Astrocyte (in vitro differentiated cells and primary cell): ENCODE data around the gene GNL3. TPM values are rescaled to one million over a fixed set of nuclear protein-coding genes. Genes with fewer than 3 reads are reported as not detected.
"Not testable (repeated sequence)": the region's sequence is repeated elsewhere in the genome, so short reads cannot be mapped to it uniquely, and the experiment has no call there.

Experiments used
- DNase-seq: peaks from one replicate; pipeline ENCODE4 v3.0.0-alpha.2; 2010; ENCODE audit warnings: low read depth
- FAIRE-seq: peaks from 2 replicates; lab custom pipeline; 2011; peaks lifted over from hg19 to GRCh38; lab: Jason Lieb, UNC
- H2AFZ ChIP-seq: 2 replicates; pipeline ENCODE4 v1.6.0; 2012; ENCODE audit warnings: low read depth, low read length, inconsistent platforms
- H3K27ac ChIP-seq: 2 replicates; pipeline ENCODE4 v1.5.1; 2011; ENCODE audit warnings: low read depth, low read length, inconsistent platforms
- H3K27me3 ChIP-seq: 2 replicates; pipeline ENCODE4 v1.6.0; 2011; ENCODE audit warnings: low read length, inconsistent platforms; ENCODE audit not compliant: insufficient read depth
- H3K36me3 ChIP-seq: 2 replicates; pipeline ENCODE4 v1.5.1; 2011; ENCODE audit warnings: low read length, inconsistent platforms; ENCODE audit not compliant: insufficient read depth
- H3K4me1 ChIP-seq: 2 replicates; pipeline ENCODE4 v1.5.1; 2011; ENCODE audit warnings: low read length, inconsistent platforms; ENCODE audit not compliant: insufficient read depth
- H3K4me2 ChIP-seq: 2 replicates; pipeline ENCODE4 v1.6.0; 2012; ENCODE audit warnings: low read length, inconsistent platforms
- H3K4me3 ChIP-seq: 2 replicates; pipeline ENCODE4 v1.5.1; 2011; ENCODE audit warnings: low read depth, mild to moderate bottlenecking, low read length, inconsistent platforms; ENCODE audit not compliant: insufficient read depth
- H3K79me2 ChIP-seq: 2 replicates; pipeline ENCODE4 v1.6.0; 2012; ENCODE audit warnings: mild to moderate bottlenecking, low read length, inconsistent platforms; ENCODE audit not compliant: insufficient read depth
- H3K9ac ChIP-seq: 2 replicates; pipeline ENCODE4 v1.6.0; 2012; ENCODE audit warnings: mild to moderate bottlenecking, low read length, inconsistent platforms
- H3K9me3 ChIP-seq: 2 replicates; pipeline ENCODE4 v1.5.1; 2012; ENCODE audit warnings: low read depth, mild to moderate bottlenecking, low read length, inconsistent platforms; ENCODE audit not compliant: insufficient read depth
- H4K20me1 ChIP-seq: 2 replicates; pipeline ENCODE4 v1.6.0; 2012; ENCODE audit warnings: low read length, inconsistent platforms; ENCODE audit not compliant: insufficient read depth
- H3K27ac Mint-ChIP-seq: one replicate; pipeline ENCODE4 v1.8.0; 2021; ENCODE audit warnings: mild to moderate bottlenecking, mixed read lengths; ENCODE audit not compliant: unreplicated experiment
- H3K27me3 Mint-ChIP-seq: one replicate; pipeline ENCODE4 v1.8.0; 2021; ENCODE audit warnings: low read depth, mixed read lengths; ENCODE audit not compliant: unreplicated experiment
- H3K36me3 Mint-ChIP-seq: one replicate; pipeline ENCODE4 v1.8.0; 2021; ENCODE audit warnings: low read depth, mixed read lengths; ENCODE audit not compliant: unreplicated experiment
- H3K4me1 Mint-ChIP-seq: one replicate; pipeline ENCODE4 v1.8.0; 2021; ENCODE audit warnings: low read depth, mixed read lengths; ENCODE audit not compliant: unreplicated experiment
- H3K4me3 Mint-ChIP-seq: one replicate; pipeline ENCODE4 v1.8.0; 2021; ENCODE audit warnings: mild to moderate bottlenecking, moderate library complexity, mixed read lengths; ENCODE audit not compliant: unreplicated experiment
- H3K9me3 Mint-ChIP-seq: one replicate; pipeline ENCODE4 v1.8.0; 2021; ENCODE audit warnings: mild to moderate bottlenecking, mixed read lengths; ENCODE audit not compliant: unreplicated experiment
- EZH2 ChIP-seq: IDR thresholded peaks from 2 replicates; pipeline ENCODE4 v1.6.1; 2012; ENCODE audit warnings: mild to moderate bottlenecking, low read length, inconsistent platforms; ENCODE audit not compliant: insufficient read depth
- total RNA-seq: library from RNA; stranded (reverse); gene quantifications from 2 replicates; pipeline ENCODE4 v1.2.1, GENCODE V29; 2021
- TF ChIP-seq, protein P1 (sequence below): IDR thresholded peaks from 2 replicates; pipeline ENCODE4 v1.5.1; 2011; ENCODE audit warnings: low read depth, mild to moderate bottlenecking, inconsistent platforms, low read length, moderate library complexity; ENCODE audit not compliant: insufficient read depth

The GNL3 gene
- total RNA-seq, 1 donor from 2014 or later, result 93.7 TPM

DNA sequence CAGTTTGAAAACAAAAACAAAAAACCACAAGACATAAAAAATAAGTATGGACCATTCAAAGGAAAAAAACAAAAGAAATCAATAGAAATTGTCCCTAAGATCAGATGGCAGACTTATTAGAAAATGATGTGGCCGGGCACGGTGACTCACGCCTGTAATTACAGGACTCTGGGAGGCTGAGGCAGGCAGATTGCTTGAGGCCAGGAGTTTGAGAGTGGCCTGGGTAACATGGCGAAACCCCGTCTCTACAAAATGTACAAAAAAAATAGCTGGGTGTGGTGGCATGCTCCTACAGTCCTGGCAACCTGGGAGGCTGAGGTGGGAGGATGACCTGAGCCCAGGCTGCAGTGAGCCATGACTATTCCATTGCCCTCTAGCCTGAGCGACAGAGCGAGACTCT is 36.7 kb downstream of the GNL3 start:
- Histone ChIP-seq H3K4me1 (no peaks in the 10 kb centered on the region), H3K79me2 (no peaks in the 10 kb centered on the region), H2AFZ (no peak overlapping the region), H3K4me2 (no peak overlapping the region), H3K27me3 (no peaks in the 10 kb centered on the region), H3K9me3 (no peaks in the 10 kb centered on the region), H3K36me3 (no peaks in the 10 kb centered on the region), H4K20me1 (no peaks in the 10 kb centered on the region), H3K27ac (no peak overlapping the region), H3K9ac (no peak overlapping the region), H3K4me3 (no peak overlapping the region)
- Mint-ChIP-seq H3K4me1 (no peaks in the 10 kb centered on the region), H3K27ac (no peak overlapping the region), H3K36me3 (peaks cover 17% of the 10 kb centered on the region), H3K27me3 (no peaks in the 10 kb centered on the region), H3K4me3 (no peak overlapping the region), H3K9me3 (peaks cover 6% of the 10 kb centered on the region)
- FAIRE-seq (no peak), DNase-seq (no peak)
- TF ChIP-seq, protein P1, sequence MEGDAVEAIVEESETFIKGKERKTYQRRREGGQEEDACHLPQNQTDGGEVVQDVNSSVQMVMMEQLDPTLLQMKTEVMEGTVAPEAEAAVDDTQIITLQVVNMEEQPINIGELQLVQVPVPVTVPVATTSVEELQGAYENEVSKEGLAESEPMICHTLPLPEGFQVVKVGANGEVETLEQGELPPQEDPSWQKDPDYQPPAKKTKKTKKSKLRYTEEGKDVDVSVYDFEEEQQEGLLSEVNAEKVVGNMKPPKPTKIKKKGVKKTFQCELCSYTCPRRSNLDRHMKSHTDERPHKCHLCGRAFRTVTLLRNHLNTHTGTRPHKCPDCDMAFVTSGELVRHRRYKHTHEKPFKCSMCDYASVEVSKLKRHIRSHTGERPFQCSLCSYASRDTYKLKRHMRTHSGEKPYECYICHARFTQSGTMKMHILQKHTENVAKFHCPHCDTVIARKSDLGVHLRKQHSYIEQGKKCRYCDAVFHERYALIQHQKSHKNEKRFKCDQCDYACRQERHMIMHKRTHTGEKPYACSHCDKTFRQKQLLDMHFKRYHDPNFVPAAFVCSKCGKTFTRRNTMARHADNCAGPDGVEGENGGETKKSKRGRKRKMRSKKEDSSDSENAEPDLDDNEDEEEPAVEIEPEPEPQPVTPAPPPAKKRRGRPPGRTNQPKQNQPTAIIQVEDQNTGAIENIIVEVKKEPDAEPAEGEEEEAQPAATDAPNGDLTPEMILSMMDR, result no peak
- TF ChIP-seq EZH2, result no peak

DNA sequence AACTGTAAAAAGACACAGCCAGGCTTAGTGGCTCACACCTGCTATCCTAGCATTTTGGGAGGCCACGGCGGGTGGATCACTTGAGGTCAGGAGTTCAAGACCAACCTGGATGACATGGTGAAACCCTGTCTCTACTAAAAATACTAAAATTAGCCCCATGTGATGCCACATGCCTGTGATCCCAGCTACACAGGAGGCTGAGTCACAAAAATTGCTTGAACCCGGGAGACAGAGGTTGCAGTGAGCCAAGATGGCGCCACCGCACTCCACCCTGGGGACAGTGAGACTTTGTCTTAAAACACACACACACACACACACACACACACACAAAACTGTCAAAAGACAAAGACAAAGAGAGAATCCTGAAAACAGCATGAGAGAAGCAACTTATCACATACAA is 38.1 kb downstream of the GNL3 start:
- DNase-seq, result no peak
- Histone ChIP-seq H3K27me3 (no peaks in the 10 kb centered on the region), H3K4me1 (no peaks in the 10 kb centered on the region), H3K4me2 (no peak overlapping the region), H3K9me3 (no peaks in the 10 kb centered on the region), H2AFZ (no peak overlapping the region), H4K20me1 (no peaks in the 10 kb centered on the region), H3K27ac (no peak overlapping the region), H3K4me3 (no peak overlapping the region), H3K36me3 (peaks cover 3% of the 10 kb centered on the region), H3K9ac (no peak overlapping the region), H3K79me2 (no peaks in the 10 kb centered on the region)
- TF ChIP-seq, protein P1, result no peak
- TF ChIP-seq EZH2, result no peak
- Mint-ChIP-seq H3K4me3 (no peak overlapping the region), H3K36me3 (peaks cover 27% of the 10 kb centered on the region), H3K27me3 (no peaks in the 10 kb centered on the region), H3K9me3 (peaks cover 15% of the 10 kb centered on the region), H3K27ac (no peak overlapping the region), H3K4me1 (no peaks in the 10 kb centered on the region)
- no peak for FAIRE-seq

DNA sequence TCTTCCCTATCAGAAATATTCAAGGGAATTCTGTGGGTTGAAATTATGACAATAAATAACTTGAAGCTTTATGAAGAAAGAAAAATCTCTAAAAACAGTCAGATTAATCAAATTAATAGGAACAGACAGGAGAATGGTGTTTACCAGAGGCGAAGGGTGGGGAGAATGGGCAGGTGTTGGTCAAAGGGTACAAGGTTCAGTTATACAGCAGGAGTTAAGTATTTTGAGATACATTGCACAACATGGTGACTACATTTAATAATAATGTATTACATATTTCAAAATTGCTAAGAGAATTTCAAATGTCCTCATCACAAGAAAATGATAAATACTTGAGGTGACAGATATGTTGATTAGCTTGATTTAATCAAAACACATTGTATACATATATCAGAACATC is 38.7 kb downstream of the GNL3 start:
- H3K27me3 Mint-ChIP-seq, result no peaks in the 10 kb centered on the region
- Histone ChIP-seq H3K9me3 (no peaks in the 10 kb centered on the region), H3K4me1 (no peaks in the 10 kb centered on the region), H3K27me3 (no peaks in the 10 kb centered on the region), H2AFZ (no peak overlapping the region), H3K9ac (no peak overlapping the region), H4K20me1 (no peaks in the 10 kb centered on the region), H3K79me2 (no peaks in the 10 kb centered on the region), H3K4me2 (no peak overlapping the region), H3K4me3 (no peak overlapping the region), H3K36me3 (peaks cover 3% of the 10 kb centered on the region), H3K27ac (no peak overlapping the region)
- FAIRE-seq, result no peak
- no peaks in the 10 kb centered on the region for H3K4me1 Mint-ChIP-seq
- peaks cover 29% of the 10 kb centered on the region for H3K36me3 Mint-ChIP-seq
- peaks cover 18% of the 10 kb centered on the region for H3K9me3 Mint-ChIP-seq
- no peak overlapping the region for H3K4me3 Mint-ChIP-seq
- DNase-seq, result no peak
- no peak overlapping the region for H3K27ac Mint-ChIP-seq
- TF ChIP-seq, protein P1, result no peak
- no peak for TF ChIP-seq EZH2

DNA sequence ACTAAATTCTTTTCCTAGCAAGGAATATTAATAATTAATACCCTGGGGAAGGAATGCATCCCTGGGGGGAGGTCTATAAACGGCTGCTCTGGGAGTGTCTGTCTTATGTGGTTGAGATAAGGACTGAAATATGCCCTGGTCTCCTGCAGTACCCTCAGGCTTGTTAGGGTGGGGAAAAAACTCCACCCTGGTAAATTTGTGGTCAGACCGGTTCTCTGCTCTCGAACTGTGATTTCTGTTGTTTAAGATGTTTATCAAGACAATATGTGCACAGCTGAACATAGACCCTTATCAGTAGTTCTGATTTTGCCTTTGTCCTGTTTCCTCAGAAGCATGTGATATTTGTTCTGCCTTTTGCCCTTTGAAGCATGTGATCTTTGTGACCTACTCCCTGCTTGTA is 42.9 kb downstream of the GNL3 start:
- H3K27ac Mint-ChIP-seq, H3K27ac ChIP-seq, H3K4me3 Mint-ChIP-seq, DNase-seq, H3K79me2 ChIP-seq, H3K4me3 ChIP-seq, H4K20me1 ChIP-seq, FAIRE-seq, H3K4me2 ChIP-seq, H2AFZ ChIP-seq, H3K9me3 ChIP-seq, H3K9ac ChIP-seq, H3K27me3 Mint-ChIP-seq, H3K4me1 Mint-ChIP-seq, H3K4me1 ChIP-seq, H3K27me3 ChIP-seq: not testable (repeated sequence)
- peaks cover 56% of the 10 kb centered on the region for H3K36me3 Mint-ChIP-seq
- H3K9me3 Mint-ChIP-seq, result peaks cover 48% of the 10 kb centered on the region
- peaks cover 16% of the 10 kb centered on the region for H3K36me3 ChIP-seq
